GM21576 (cell line): ENCODE data around the gene RASEF.
"Not testable (repeated sequence)": the region's sequence is repeated elsewhere in the genome, so short reads cannot be mapped to it uniquely, and the experiment has no call there.

Experiments used
- ATAC-seq: cut with Tn5 transposase; IDR thresholded peaks from one replicate; pipeline ENCODE4 v1.9.1; 2021; ENCODE audit warnings: mild to moderate bottlenecking, moderate library complexity; ENCODE audit not compliant: unreplicated experiment

The RASEF gene

DNA sequence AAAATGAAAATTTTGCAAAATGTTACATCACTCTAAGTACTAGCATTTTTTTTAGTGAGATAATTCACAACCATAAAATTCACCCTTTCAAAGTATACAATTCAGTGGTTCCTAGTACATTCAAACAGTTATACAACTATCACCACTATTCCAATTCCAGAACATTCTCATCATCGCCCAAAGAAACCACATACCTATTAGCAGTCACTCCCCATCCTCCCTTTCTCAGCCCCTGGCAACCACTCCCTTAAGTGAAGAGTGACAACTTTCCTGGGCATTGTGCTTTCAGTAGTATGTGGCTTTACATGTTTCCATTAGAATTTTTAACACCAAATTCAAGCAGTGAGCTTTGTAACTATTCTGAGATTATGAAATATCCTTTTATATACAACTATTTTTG, 81.4 kb downstream of the RASEF start:
- ATAC-seq, result no peak

DNA sequence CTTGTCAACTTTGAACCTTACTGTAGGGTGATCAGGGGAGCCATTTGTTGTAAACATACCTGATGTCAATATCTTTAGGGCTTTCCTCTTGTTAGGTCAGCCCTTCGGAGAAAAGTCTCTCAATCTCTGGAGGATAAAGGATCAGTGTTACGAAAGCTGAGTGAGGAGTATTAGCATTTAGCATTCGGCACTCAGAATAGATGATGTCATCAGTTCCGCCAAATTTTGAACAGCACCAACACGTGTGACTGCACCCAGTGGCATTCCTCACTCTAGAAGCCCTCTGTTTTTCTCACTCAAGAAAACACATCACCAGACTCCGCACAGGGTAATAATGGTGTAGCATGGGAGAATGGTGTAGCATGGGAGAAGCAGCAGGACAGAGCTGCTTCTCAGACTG, 87.8 kb downstream of the RASEF start:
- no peak for ATAC-seq

GRCh38 chr9:82972446-82972845, 90.5 kb downstream of the RASEF start:
- ATAC-seq, result no peak

GRCh38 chr9:82970359-82970758, 92.6 kb downstream of the RASEF start:
- no peak for ATAC-seq

- ATAC-seq, result no peak
Observed at GRCh38 chr9:82969291-82969690, 93.7 kb downstream of the RASEF start.

- no peak for ATAC-seq
Observed at GRCh38 chr9:82968816-82969215, 94.1 kb downstream of the RASEF start.

DNA sequence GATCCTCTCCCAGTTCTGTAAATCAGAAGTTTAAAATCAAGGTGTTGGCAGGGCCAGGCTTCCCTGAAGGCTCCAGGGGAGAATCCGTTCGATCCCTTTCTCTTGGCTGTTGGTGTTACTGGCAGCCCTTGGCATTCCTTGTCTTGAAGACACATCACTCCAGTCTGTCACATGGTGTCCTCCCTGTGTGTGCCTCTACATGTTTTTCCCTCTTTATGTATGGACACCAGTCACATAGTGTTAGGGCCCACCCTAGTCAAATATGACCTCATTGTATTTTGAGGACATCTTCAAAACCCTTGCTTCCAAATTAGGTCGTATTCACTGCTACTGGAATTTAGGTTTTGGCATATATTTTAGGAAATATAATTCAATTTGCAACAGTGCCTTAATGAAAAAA, 94.6 kb downstream of the RASEF start:
- no peak for ATAC-seq

DNA sequence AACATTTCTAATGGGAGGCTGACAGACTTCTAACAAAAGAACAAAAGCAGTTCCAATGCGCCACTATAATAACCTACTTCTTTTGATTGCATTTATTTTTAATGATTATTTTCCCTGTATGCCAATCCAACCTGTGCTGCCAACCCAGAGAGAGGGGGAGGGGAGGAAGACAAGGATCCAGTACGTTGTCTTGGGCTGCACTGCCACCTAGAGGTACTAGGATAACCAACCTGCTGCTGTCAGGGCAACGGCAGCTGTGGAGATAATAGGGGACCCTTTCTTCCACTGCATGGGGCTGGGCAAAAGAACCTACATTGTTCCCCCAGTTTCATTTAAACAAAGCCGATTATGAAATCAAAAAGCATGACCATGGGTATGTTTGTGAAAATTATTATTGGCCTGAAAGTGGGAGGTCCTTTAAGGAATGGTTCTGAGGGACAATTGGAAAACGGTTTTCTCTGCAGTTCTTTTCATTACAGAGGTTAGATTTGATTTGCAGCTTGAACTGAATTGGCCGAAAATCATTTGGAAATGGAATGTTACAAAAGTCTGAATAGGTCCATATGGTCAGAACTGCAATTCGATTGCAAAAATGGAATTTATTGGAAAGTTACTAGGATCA, 101.3 kb downstream of the RASEF start:
- peak; percentile 92 for ATAC-seq

DNA sequence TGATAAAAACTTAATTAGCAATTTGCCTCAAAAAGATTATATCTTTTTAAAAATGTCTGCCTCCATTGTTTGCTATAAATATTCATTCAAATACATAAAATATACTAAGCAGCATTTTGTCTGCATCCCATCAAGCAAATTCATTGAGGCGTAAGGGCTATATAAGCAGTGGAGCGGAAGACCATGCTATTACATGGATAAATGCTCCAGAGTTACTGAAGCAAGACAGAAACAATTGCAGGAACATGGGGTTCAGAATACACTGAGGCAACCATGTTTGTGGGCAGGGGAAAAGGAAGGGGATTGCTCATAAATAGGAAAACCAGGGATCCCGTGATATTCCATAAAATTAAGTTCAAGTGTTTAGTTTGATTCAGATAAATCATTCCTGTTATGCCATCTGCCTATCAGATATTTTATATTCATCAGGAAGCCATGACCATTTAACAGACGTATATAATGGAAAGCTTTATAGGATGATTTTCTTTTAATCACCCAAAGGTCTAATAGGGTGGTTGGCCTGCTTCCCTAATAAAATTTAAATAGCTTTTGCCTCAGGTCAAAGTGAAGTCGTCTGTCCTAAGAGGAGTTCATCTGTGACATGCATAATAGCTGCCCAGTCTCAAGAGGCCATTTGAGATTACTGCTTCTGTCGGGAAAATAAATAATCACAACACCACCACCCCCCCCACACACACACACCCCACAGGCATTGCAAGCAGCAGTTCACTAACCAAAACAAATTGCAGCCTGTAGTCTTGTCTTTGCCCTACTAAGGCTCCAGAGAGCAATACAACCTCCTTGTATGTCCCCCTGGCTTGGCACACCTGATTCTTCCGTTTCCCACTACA, 105.2 kb downstream of the RASEF start:
- no peak for ATAC-seq

DNA sequence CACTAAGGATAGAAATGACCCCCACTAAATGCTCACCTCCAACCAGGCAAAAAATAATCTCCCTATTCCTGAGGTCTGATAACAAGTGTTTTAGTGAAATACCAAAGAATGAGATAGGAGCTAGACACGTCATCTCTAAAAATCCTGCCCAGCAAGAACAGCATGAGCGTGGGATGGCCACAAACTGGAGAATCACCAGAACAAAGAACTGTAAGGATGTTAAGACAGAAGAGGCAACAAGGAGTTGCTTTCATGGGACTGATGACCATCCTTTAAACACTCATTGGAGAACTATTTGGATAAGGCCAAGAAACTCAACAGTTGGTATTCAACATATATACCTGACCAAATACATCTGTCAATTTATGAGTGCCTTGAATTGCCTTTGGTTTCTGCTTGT, 113.7 kb downstream of the RASEF start:
- ATAC-seq, result no peak

DNA sequence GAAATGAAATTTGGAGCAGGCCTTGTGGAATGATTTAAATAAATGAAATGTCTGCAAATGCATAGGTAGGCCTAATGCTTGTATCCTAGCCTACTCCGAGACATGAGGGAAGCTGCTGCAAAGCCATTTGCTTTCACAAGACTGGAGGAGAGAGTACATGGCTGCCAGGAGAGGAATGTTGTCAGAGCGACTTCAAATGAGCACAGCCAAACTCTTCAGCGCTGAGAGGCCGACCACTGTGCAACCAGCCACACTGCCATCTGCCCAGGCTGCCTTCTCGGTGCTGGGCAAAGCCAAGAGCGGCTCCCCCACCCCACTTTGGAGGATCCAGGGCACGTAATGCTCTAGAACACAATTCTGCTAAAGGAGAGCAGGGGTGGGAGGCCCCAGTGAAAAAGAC, 122.6 kb downstream of the RASEF start:
- no peak for ATAC-seq

GRCh38 chr9:82939451-82939850, 123.5 kb downstream of the RASEF start:
- ATAC-seq, result no peak

DNA sequence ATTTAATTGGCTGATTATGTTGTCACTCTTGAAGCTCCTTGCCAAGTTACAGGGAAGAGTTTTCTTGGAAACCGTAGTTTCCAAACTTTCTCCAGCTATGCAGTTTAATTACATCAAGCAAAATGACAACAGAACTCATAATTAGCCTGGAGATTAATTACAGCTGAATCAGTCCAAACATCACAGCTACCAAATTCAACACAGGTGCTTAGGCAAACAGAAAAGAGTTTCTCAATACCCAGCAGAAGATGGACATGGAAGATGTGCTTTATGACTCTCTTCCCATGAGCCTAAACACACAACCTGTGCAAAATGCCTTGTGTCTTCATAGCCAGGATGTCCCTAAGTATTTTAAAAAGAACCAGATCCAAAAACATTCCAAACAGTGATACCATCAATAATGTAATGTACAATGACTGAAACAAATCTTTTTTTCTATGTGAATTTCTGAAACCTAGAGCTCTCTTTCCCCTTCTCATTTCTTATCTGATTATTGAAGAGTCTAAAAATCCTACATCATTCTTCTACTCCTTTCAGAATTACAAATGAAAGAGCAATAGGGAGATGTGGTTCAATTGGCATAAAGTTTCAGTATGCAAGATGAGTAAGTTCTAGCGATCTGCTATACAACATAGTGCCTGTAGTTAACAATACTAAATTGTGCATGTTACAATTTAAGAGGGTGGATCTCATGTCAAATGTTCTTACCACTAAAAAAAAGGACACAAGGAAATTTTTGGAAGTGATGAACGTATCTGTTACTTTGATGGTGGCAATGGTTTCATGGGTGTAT, 124.3 kb downstream of the RASEF start:
- no peak for ATAC-seq

DNA sequence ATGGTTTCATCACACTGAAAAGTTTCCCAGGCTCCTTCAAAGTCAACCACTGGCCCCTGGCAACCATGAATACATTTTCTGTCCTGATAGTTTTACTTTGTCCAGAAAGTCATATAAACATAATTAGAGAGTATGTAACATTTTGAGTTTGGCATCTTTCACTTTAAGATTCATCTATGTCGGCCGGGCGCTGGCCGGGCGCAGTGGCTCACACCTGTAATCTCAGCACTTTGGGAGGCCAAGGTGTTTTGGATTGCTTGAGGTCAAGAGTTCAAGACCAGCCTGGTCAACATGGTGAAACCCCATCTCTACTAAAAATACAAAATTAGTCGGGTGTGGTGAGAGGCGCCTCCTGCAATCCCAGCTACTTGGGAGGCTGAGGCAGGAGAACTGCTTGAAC, 126.4 kb downstream of the RASEF start:
- not testable (repeated sequence) for ATAC-seq

- no peak for ATAC-seq
Observed at GRCh38 chr9:82934949-82935348, 128.0 kb downstream of the RASEF start.

- not testable (repeated sequence) for ATAC-seq
Observed at GRCh38 chr9:82934025-82934424, 128.9 kb downstream of the RASEF start.

- ATAC-seq, result no peak
Observed at GRCh38 chr9:82930116-82930515, 132.8 kb downstream of the RASEF start.
